DND-41 (cell line): ENCODE data around the gene CAMK1.

ENCODE experiments used
- ATAC-seq: fragments of 200-7000 bp; cut with Tn5 transposase; 3 replicates; pipeline ENCODE4 v1.9.1; 2021; ENCODE audit warnings: low read depth; ENCODE audit not compliant: insufficient read depth
- DNase-seq: peaks from one replicate; pipeline ENCODE4 v3.0.0-alpha.2; 2020
- H2AFZ ChIP-seq: 2 replicates; pipeline ENCODE4 v1.6.0; 2012; ENCODE audit warnings: low read depth, low read length
- H3K27ac ChIP-seq: 2 replicates; pipeline ENCODE4 v1.5.1; 2012; ENCODE audit warnings: low read length, inconsistent platforms
- H3K27me3 ChIP-seq: fragments of 200-600 bp; sonication (generic); 2 replicates; pipeline ENCODE4 v1.6.0; 2012; ENCODE audit warnings: low read length, mild to moderate bottlenecking, inconsistent platforms; ENCODE audit not compliant: insufficient read depth, poor library complexity
- H3K36me3 ChIP-seq: 2 replicates; pipeline ENCODE4 v1.5.1; 2012; ENCODE audit warnings: low read length, inconsistent platforms; ENCODE audit not compliant: insufficient read depth
- H3K4me1 ChIP-seq: 2 replicates; pipeline ENCODE4 v1.5.1; 2012; ENCODE audit warnings: mild to moderate bottlenecking, low read length; ENCODE audit not compliant: insufficient read depth
- H3K4me2 ChIP-seq: 2 replicates; pipeline ENCODE4 v1.6.0; 2012; ENCODE audit warnings: mild to moderate bottlenecking, moderate library complexity, low read length, inconsistent platforms; ENCODE audit not compliant: insufficient read depth
- H3K4me3 ChIP-seq, 2 experiments: fragments of 200-600 bp in 1 of 2; shearing (Covaris generic) in 1 of 2; 2 replicates each; pipeline ENCODE4 v1.5.1; 2012 to 2016; ENCODE audit warnings: inconsistent platforms in 2 of 2, low read length in 2 of 2, mild to moderate bottlenecking in 2 of 2, low read depth in 1 of 2, moderate library complexity in 1 of 2
- H3K79me2 ChIP-seq: 2 replicates; pipeline ENCODE4 v1.6.0; 2012; ENCODE audit warnings: low read length, inconsistent platforms; ENCODE audit not compliant: insufficient read depth
- H3K9ac ChIP-seq: 2 replicates; pipeline ENCODE4 v1.6.0; 2012; ENCODE audit warnings: low read depth, mild to moderate bottlenecking, inconsistent platforms, low read length, moderate library complexity
- H3K9me3 ChIP-seq: 2 replicates; pipeline ENCODE4 v1.5.1; 2012; ENCODE audit warnings: low read length, moderate library complexity, mild to moderate bottlenecking, inconsistent platforms; ENCODE audit not compliant: insufficient read depth, severe bottlenecking
- H4K20me1 ChIP-seq: 2 replicates; pipeline ENCODE4 v1.6.0; 2012; ENCODE audit warnings: low read length; ENCODE audit not compliant: insufficient read depth
- EZH2 ChIP-seq: IDR thresholded peaks from 3 replicates; pipeline ENCODE4 v1.6.1; 2012; ENCODE audit warnings: borderline replicate concordance, low read depth, mild to moderate bottlenecking, moderate library complexity, low read length, inconsistent platforms; ENCODE audit not compliant: severe bottlenecking
- TF ChIP-seq, protein P1 (sequence below): IDR thresholded peaks from 2 replicates; pipeline ENCODE4 v1.5.1; 2012; ENCODE audit warnings: borderline replicate concordance, low read length, moderate library complexity, mild to moderate bottlenecking; ENCODE audit not compliant: poor library complexity, severe bottlenecking; ENCODE audit errors: extremely low read depth

Gene CAMK1

GRCh38 chr3:9721015-9721699 is 48.6 kb downstream of the CAMK1 start:
- no peaks in the 10 kb centered on the region for H3K4me1 ChIP-seq
- H2AFZ ChIP-seq: no peak overlapping the region
- no peaks in the 10 kb centered on the region for H3K36me3 ChIP-seq
- no peaks in the 10 kb centered on the region for H3K27me3 ChIP-seq
- no peak overlapping the region for H3K4me3 ChIP-seq
- H4K20me1 ChIP-seq: no peaks in the 10 kb centered on the region
- H3K79me2 ChIP-seq: no peaks in the 10 kb centered on the region
- TF ChIP-seq EZH2: no peak
- TF ChIP-seq, protein P1, sequence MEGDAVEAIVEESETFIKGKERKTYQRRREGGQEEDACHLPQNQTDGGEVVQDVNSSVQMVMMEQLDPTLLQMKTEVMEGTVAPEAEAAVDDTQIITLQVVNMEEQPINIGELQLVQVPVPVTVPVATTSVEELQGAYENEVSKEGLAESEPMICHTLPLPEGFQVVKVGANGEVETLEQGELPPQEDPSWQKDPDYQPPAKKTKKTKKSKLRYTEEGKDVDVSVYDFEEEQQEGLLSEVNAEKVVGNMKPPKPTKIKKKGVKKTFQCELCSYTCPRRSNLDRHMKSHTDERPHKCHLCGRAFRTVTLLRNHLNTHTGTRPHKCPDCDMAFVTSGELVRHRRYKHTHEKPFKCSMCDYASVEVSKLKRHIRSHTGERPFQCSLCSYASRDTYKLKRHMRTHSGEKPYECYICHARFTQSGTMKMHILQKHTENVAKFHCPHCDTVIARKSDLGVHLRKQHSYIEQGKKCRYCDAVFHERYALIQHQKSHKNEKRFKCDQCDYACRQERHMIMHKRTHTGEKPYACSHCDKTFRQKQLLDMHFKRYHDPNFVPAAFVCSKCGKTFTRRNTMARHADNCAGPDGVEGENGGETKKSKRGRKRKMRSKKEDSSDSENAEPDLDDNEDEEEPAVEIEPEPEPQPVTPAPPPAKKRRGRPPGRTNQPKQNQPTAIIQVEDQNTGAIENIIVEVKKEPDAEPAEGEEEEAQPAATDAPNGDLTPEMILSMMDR: no peak
- H3K27ac ChIP-seq: no peak overlapping the region
- ATAC-seq (no peak), DNase-seq (no peak)
- no peak overlapping the region for H3K9ac ChIP-seq
- no peak overlapping the region for H3K4me2 ChIP-seq
- no peaks in the 10 kb centered on the region for H3K9me3 ChIP-seq

DNA sequence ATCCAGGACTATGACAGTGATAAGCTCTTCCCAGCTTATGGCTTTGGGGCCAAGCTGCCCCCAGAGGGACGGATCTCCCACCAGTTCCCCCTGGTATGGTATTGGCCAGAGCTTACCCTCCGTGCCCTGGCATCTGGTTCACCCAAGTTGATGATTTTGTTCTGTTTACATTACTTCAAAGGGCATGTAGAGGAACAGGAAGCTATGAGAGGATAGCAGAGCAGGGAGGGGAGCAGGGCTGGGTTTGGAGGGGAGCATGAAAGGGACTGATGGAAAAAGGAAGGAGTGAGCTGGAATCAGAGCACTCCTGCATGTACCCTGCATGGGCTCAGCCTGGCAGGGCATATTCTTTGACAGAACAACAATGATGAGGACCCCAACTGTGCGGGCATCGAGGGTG is 51.6 kb downstream of the CAMK1 start:
- Histone ChIP-seq H3K36me3 (no peaks in the 10 kb centered on the region), H3K4me3 (no peak overlapping the region), H3K4me1 (no peaks in the 10 kb centered on the region), H3K27ac (no peak overlapping the region), H4K20me1 (no peaks in the 10 kb centered on the region), H3K9ac (no peak overlapping the region), H3K9me3 (no peaks in the 10 kb centered on the region), H3K27me3 (no peaks in the 10 kb centered on the region), H2AFZ (no peak overlapping the region), H3K4me2 (no peak overlapping the region), H3K79me2 (no peaks in the 10 kb centered on the region)
- TF ChIP-seq, protein P1: no peak
- TF ChIP-seq EZH2: no peak
- ATAC-seq: 0 out of 3 replicates have a peak, but pooled peaks have one; percentile 29
- no peak for DNase-seq

DNA sequence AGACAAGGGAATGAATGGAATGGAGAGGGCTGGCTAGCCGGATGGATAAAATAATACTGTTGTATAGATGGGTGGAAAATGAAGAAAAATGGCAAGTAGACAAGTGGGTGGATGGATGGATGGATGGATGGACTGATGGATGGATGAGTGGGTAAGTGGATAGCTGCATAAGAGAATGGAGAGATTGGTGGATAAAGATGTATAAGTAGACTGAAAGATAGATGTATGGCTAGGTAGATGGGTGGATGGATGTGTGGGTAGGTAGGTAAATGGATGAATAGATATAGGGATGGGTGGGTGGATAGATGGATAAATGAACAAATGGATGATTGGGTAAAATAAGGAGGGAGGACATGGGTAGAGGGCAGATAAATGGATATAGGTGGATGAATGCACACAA is 52.2 kb downstream of the CAMK1 start:
- H2AFZ ChIP-seq: no peak overlapping the region
- no peaks in the 10 kb centered on the region for H3K36me3 ChIP-seq
- TF ChIP-seq EZH2: no peak
- TF ChIP-seq, protein P1: no peak
- ATAC-seq (no peak), DNase-seq (no peak)
- H3K27me3 ChIP-seq: no peaks in the 10 kb centered on the region
- no peaks in the 10 kb centered on the region for H3K9me3 ChIP-seq
- no peaks in the 10 kb centered on the region for H3K4me1 ChIP-seq
- no peak overlapping the region for H3K4me3 ChIP-seq
- H3K9ac ChIP-seq: no peak overlapping the region
- no peak overlapping the region for H3K4me2 ChIP-seq
- no peak overlapping the region for H3K27ac ChIP-seq
- no peaks in the 10 kb centered on the region for H4K20me1 ChIP-seq
- H3K79me2 ChIP-seq: no peaks in the 10 kb centered on the region
